ENCODE data around the gene ABLIM2. TPM values are rescaled to one million over a fixed set of nuclear protein-coding genes. Genes with fewer than 3 reads are reported as not detected.

ABLIM2 gene
- total and polyA plus RNA-seq, 2 of the 4 experiments (the other 2 are of a cell fraction) = under 0.01 to 0.10 TPM

- Histone ChIP-seq H3K4me1 (ENCODE audit: control insufficient read depth, insufficient read depth, low read length) (peaks cover 5% of the 10 kb centered on the region; the same call in 1 of the 2 replicates), H4K5ac (ENCODE audit: low read depth, low read length) (no peak overlapping the region), H2AK9ac (replicated peaks; ENCODE audit: low read depth, low read length, poor library complexity) (peak overlapping the region; percentile 35), H3K27ac (ENCODE audit: insufficient read depth, low read length) (no peak overlapping the region), H2BK5ac (ENCODE audit: low read depth, low read length, poor library complexity, severe bottlenecking) (no peak overlapping the region), H2BK120ac (ENCODE audit: low read depth, low read length) (no peak overlapping the region), H2AFZ (replicated peaks; ENCODE audit: low read length, poor library complexity) (no peak overlapping the region), H3K56ac (ENCODE audit: extremely low read depth, insufficient read depth, low read length) (no peak overlapping the region), H4K8ac (ENCODE audit: low read depth in 2 of 2, low read length in 2 of 2) (no peak overlapping the region), H2BK20ac (ENCODE audit: low read depth, low read length) (no peak overlapping the region), H3K9ac (ENCODE audit: low read depth, low read length) (no peak overlapping the region), H3K4ac (ENCODE audit: low read depth, low read length) (no peak overlapping the region), H3K9me3 (ENCODE audit: control insufficient read depth, insufficient read depth, low read length) (peaks cover 2% of the 10 kb centered on the region; the same call in 1 of the 2 replicates), H3K23ac (ENCODE audit: low read depth, low read length) (no peak overlapping the region), H3K79me1 (ENCODE audit: low read depth in 1 of 2, low read length in 2 of 2) (no peaks in the 10 kb centered on the region), H3K27me3 (ENCODE audit: control insufficient read depth, insufficient read depth, low read length) (peaks cover 54% of the 10 kb centered on the region), H4K20me1 (ENCODE audit: insufficient read depth, low read length) (no peaks in the 10 kb centered on the region), H3K14ac (replicated peaks; ENCODE audit: low read depth, low read length) (no peak overlapping the region), H3K18ac (ENCODE audit: low read depth, low read length) (no peak overlapping the region), H3K4me2 (ENCODE audit: low read depth, low read length) (no peak overlapping the region), H4K91ac (ENCODE audit: insufficient read depth, low read depth, low read length) (no peak overlapping the region), H3K36me3 (ENCODE audit: control insufficient read depth, insufficient read depth, low read length) (no peaks in the 10 kb centered on the region), H2BK15ac (ENCODE audit: low read depth, low read length) (no peak overlapping the region), H3K9me1 (ENCODE audit: insufficient read depth, low read length) (no peaks in the 10 kb centered on the region), H2AK5ac (ENCODE audit: low read depth, low read length) (no peak overlapping the region), H3K4me3 (ENCODE audit: insufficient read depth, low read depth, low read length) (no peak overlapping the region)
- no peak for DNase-seq
- ATAC-seq (ENCODE audit: low read depth) = no peak
- no CpG with 5 or more reads among the region's 7 CpGs for WGBS, 2 experiments (ENCODE audit: extremely low coverage in 2 of 2, insufficient read length in 1 of 2)
- dilution Hi-C loops (cut with HindIII; ENCODE audit: low sequenced_read_pairs, unreplicated experiment) = no loop called here
- no TSS peak for BruUV-seq (replicated peaks)
- CTCF ChIA-PET = no interaction called here
- in situ Hi-C loops (cut with MboI; ENCODE audit: low sequenced_read_pairs) = no loop called here
- no peak for TF ChIP-seq MAZ (IDR thresholded peaks at IDR 0.05; ENCODE audit: borderline replicate concordance, low read depth, low read length)
- TF ChIP-seq CEBPB (IDR thresholded peaks at IDR 0.05; ENCODE audit: low read depth, low read length) = no peak
- no peak for TF ChIP-seq RCOR1 (IDR thresholded peaks at IDR 0.05; ENCODE audit: insufficient replicate concordance, low read length)
- TF ChIP-seq MAFK (IDR thresholded peaks at IDR 0.05; ENCODE audit: low read depth, low read length) = no peak
- no peak for TF ChIP-seq CTCF (conservative IDR thresholded peaks at IDR 0.05; ENCODE audit: low read depth, low read length)
- no peak for TF ChIP-seq CHD1 (IDR thresholded peaks at IDR 0.05; ENCODE audit: low read depth, low read length)
- TF ChIP-seq NFE2L2 (IDR thresholded peaks at IDR 0.05; ENCODE audit: low read depth, low read length) = no peak
- no peak for TF ChIP-seq USF2 (IDR thresholded peaks at IDR 0.05; ENCODE audit: low read depth, low read length)
- TF ChIP-seq ELK1 (IDR thresholded peaks at IDR 0.05; ENCODE audit: borderline replicate concordance, low read depth, low read length) = no peak
- TF ChIP-seq MXI1 (IDR thresholded peaks at IDR 0.05; ENCODE audit: borderline replicate concordance, low read depth, low read length) = no peak
- no peak for TF ChIP-seq RAD21 (IDR thresholded peaks at IDR 0.05; ENCODE audit: low read length)
- no peak for TF ChIP-seq FOS (IDR thresholded peaks at IDR 0.05; ENCODE audit: low read depth, low read length)
- TF ChIP-seq SMC3 (IDR thresholded peaks at IDR 0.05; ENCODE audit: low read depth, low read length) = no peak
- TF ChIP-seq BHLHE40 (IDR thresholded peaks at IDR 0.05; ENCODE audit: low read depth, low read length) = no peak
- no peak for TF ChIP-seq POLR2A (IDR thresholded peaks at IDR 0.05; ENCODE audit: low read depth, low read length)
- TF ChIP-seq RFX5 (IDR thresholded peaks at IDR 0.05; ENCODE audit: low read depth, low read length) = no peak
- intact Hi-C loops (cut with micrococcal nuclease) = no loop called here
- POLR2A ChIA-PET (ENCODE audit: unreplicated experiment) = no interaction called here
Measured at GRCh38 chr4:8163026-8163425, 4.4 kb upstream of the ABLIM2 start.
